B cell (primary cell): ENCODE results near the gene CYGB. TPM values are rescaled to one million over a fixed set of nuclear protein-coding genes. Genes with fewer than 3 reads are reported as not detected.

Source experiments
- ATAC-seq: fragments of 200-7000 bp; cut with Tn5 transposase; one replicate; pipeline ENCODE4 v1.10.0; 2021; ENCODE audit warnings: low read depth, mild to moderate bottlenecking, moderate number of reproducible peaks, moderate library complexity
- CTCF ChIA-PET: fragments of 350-600 bp; sonication (Branson Sonifier 250); formaldehyde crosslinking; loops from one replicate; lab custom pipeline; 2021; ENCODE audit warnings: antibody characterized with exemption, inconsistent platforms; lab: Charles Lee
- POLR2A ChIA-PET: fragments of 350-600 bp; sonication (Branson Sonifier 250); formaldehyde crosslinking; loops from one replicate; lab custom pipeline; 2021; ENCODE audit warnings: antibody characterized with exemption; lab: Charles Lee
- DNase-seq: peaks from one replicate; pipeline ENCODE4 v3.0.0; 2013
- H2AFZ ChIP-seq: 2 replicates; pipeline ENCODE4 v1.6.1; 2012; ENCODE audit warnings: mild to moderate bottlenecking, low read depth, low read length; ENCODE audit not compliant: insufficient read depth, poor library complexity, severe bottlenecking
- H3K27ac ChIP-seq, 2 donors: 1 replicate in 1 of 2; 2 replicates in 1 of 2; pipeline ENCODE4 v1.5.1; 2012 to 2013; ENCODE audit warnings: low read length in 2 of 2, mild to moderate bottlenecking in 2 of 2, moderate library complexity in 1 of 2
- H3K27me3 ChIP-seq, 4 experiments: fragments of 200-600 bp in 1 of 4; sonication (generic) in 1 of 4; replicated peaks in 1 of 4; 1 replicate in 2 of 4; 2 replicates in 2 of 4; pipeline versions ENCODE4 v1.6.1 to v1.7.0; 2013 to 2016; ENCODE audit warnings: low read length in 3 of 4, mild to moderate bottlenecking in 2 of 4, mixed read lengths in 1 of 4, moderate library complexity in 1 of 4; ENCODE audit not compliant: insufficient read depth in 4 of 4, control insufficient read depth in 3 of 4; ENCODE audit errors: control extremely low read depth in 1 of 4
- H3K36me3 ChIP-seq, 2 experiments: replicated peaks in 1 of 2; 1 replicate in 1 of 2; 2 replicates in 1 of 2; pipeline versions ENCODE4 v1.6.1 to v1.7.1; 2013; ENCODE audit warnings: low read length in 1 of 2; ENCODE audit not compliant: insufficient read depth in 2 of 2, control insufficient read depth in 1 of 2; ENCODE audit errors: control extremely low read depth in 1 of 2, extremely low read depth in 1 of 2
- H3K4me1 ChIP-seq, 2 donors: fragments of 200-600 bp in 1 of 2; sonication (generic) in 1 of 2; 1 replicate in 1 of 2; 2 replicates in 1 of 2; pipeline versions ENCODE4 v1.5.1 to v1.6.1; 2013 to 2017; ENCODE audit warnings: low read length in 2 of 2; ENCODE audit not compliant: control insufficient read depth in 2 of 2, insufficient read depth in 2 of 2
- H3K4me2 ChIP-seq: replicated peaks from 2 replicates; pipeline ENCODE3; 2012; ENCODE audit warnings: mild to moderate bottlenecking, low read depth, low read length; ENCODE audit not compliant: poor library complexity, severe bottlenecking
- H3K4me3 ChIP-seq, 5 experiments: fragments of 200-600 bp in 1 of 5; sonication (generic) in 1 of 5; 1 replicate in 3 of 5; 2 replicates in 2 of 5; pipeline versions ENCODE4 v1.5.1 to v1.7.0; 2011 to 2016; ENCODE audit warnings: low read length in 4 of 5, mild to moderate bottlenecking in 4 of 5, low read depth in 2 of 5, control low read depth in 1 of 5, moderate library complexity in 1 of 5; ENCODE audit not compliant: insufficient read depth in 1 of 5; ENCODE audit errors: control extremely low read depth in 1 of 5, extremely low read depth in 1 of 5
- H3K79me2 ChIP-seq: fragments of 200-600 bp; sonication (generic); one replicate; pipeline ENCODE4 v1.6.0; 2016; ENCODE audit warnings: low read length; ENCODE audit not compliant: control insufficient read depth, insufficient read depth
- H3K9ac ChIP-seq: fragments of 200-600 bp; sonication (generic); 2 replicates; pipeline ENCODE4 v1.6.1; 2017; ENCODE audit warnings: mild to moderate bottlenecking, low read length, moderate library complexity
- H3K9me3 ChIP-seq, 3 donors: one replicate each; pipeline versions ENCODE4 v1.6.1 to v1.7.1; 2013; ENCODE audit warnings: low read length in 2 of 3; ENCODE audit not compliant: control insufficient read depth in 2 of 3, insufficient read depth in 1 of 3; ENCODE audit errors: control extremely low read depth in 1 of 3
- H4K20me1 ChIP-seq: 2 replicates; pipeline ENCODE4 v1.6.0; 2012; ENCODE audit warnings: mild to moderate bottlenecking, low read length; ENCODE audit not compliant: insufficient read depth, control insufficient read depth, poor library complexity, severe bottlenecking
- H3K27ac Mint-ChIP-seq: one replicate; pipeline ENCODE4 v1.8.0; 2021; ENCODE audit warnings: mixed read lengths
- H3K27me3 Mint-ChIP-seq: one replicate; pipeline ENCODE4 v1.8.0; 2021; ENCODE audit warnings: mixed read lengths
- H3K4me1 Mint-ChIP-seq: one replicate; pipeline ENCODE4 v1.8.0; 2021; ENCODE audit warnings: mixed read lengths
- H3K4me3 Mint-ChIP-seq: one replicate; pipeline ENCODE4 v1.8.0; 2021; ENCODE audit warnings: mixed read lengths
- H3K9me3 Mint-ChIP-seq: one replicate; pipeline ENCODE4 v1.8.0; 2022; ENCODE audit warnings: mixed read lengths; ENCODE audit not compliant: insufficient read depth
- EZH2 ChIP-seq: IDR thresholded peaks from 2 replicates; pipeline ENCODE4 v1.6.1; 2012; ENCODE audit warnings: borderline replicate concordance, low read depth, mild to moderate bottlenecking, moderate library complexity, low read length; ENCODE audit not compliant: insufficient read depth, poor library complexity, severe bottlenecking
- WGBS: methylation state at CpG from one replicate; pipeline ENCODE4 v1.1.5; 2013; ENCODE audit warnings: missing lambda C conversion rate; ENCODE audit not compliant: insufficient coverage; 5-methylcytosine and 5-hydroxymethylcytosine counted together
- intact Hi-C: fragments of 100-400 bp; cut with micrococcal nuclease; formaldehyde crosslinking; loops from one replicate; pipeline ENCODE4 v1.10.0; 2022
- polyA plus RNA-seq: library from polyadenylated mRNA; depleted of rRNA; stranded (reverse); fragments of >200 nt; gene quantifications from 2 replicates; pipeline ENCODE4 v1.2.3, GENCODE V29; 2012
- total RNA-seq, 2 donors: library from RNA; stranded (reverse); fragments of 120-200 nt in 1 of 2; gene quantifications; 1 replicate in 1 of 2; 2 replicates in 1 of 2; pipeline versions ENCODE4 v1.2.3 to v1.2.4, GENCODE V29; 2013 to 2022
- TF ChIP-seq, protein P1 (sequence below): fragments of 200-600 bp; IDR thresholded peaks from one replicate; pipeline ENCODE4 v1.8.0; 2022; ENCODE audit warnings: antibody characterized with exemption, mild to moderate bottlenecking

The CYGB gene
- total and polyA plus RNA-seq, 2 donors (not counting 1 experiment from before 2014, with no cell fraction given), result 0.42 to 2.7 TPM

DNA sequence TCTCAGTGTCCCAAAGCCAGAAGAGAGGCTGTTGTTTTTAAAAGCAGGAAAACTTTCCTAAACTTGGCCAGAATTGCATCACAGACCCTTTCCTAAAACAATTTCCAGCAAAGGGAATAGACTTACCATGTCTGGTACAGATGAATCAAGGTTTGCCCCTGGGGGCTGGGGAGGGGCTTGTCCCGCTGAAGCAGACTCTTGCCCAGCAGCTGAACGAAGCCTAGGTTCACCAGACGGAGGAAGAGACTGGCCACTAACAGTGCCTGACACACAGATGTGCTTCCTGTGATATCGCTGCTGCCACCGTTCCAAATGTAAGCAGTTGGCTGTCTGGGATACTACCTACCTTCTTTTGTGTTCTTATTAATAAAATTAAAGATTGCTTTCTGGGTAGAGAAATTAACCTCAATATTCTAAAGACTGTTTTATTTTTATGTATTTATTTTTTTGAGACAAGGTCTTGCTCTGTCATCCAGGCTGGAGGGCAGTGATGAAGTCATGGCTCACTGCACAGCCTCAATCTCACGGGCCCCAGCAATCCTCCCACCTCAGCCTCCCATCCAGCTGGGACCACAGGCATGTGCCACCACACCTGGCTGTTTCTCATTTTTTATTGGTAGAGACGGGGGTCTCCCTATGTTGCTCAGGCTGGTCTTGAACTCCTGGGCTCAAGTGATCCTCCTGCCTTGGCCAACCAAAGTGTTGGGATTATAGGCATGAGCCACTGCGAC lies 15.8 kb upstream of the CYGB start:
- no peaks in the 10 kb centered on the region for H3K36me3 ChIP-seq

DNA sequence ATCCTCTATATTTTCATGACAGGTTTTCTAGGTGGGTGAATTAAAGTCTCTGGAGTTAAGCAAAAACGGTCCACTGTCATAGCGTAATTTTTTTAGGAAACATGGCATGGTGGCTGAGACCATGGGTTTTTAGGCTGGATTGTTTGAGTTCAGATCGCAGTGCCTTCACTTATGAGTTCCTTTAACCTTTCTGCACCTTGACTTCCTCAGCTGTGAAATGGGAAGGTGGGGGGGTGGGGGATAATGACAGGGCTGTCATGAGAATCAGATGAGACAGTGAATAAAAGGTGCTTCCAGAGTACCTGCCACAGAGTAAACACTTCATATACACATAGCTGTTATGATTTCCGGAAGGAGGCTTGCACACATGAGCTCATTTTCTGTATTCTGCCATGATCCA lies 14.2 kb upstream of the CYGB start:
- Histone ChIP-seq H3K4me1 (peaks cover 7 to 11% of the 10 kb centered on the region in 2 donors), H3K9me3 (no peaks in the 10 kb centered on the region), H4K20me1 (no peaks in the 10 kb centered on the region), H3K27me3 (no peaks in the 10 kb centered on the region), H3K4me3 (no peak overlapping the region), H2AFZ (no peak overlapping the region), H3K4me2 (no peak overlapping the region), H3K27ac (no peak overlapping the region), H3K79me2 (peaks cover 8% of the 10 kb centered on the region), H3K36me3 (no peaks in the 10 kb centered on the region), H3K9ac (no peak overlapping the region)
- no peak for ATAC-seq
- no peak for DNase-seq
- TF ChIP-seq EZH2, result no peak
- TF ChIP-seq, protein P1, sequence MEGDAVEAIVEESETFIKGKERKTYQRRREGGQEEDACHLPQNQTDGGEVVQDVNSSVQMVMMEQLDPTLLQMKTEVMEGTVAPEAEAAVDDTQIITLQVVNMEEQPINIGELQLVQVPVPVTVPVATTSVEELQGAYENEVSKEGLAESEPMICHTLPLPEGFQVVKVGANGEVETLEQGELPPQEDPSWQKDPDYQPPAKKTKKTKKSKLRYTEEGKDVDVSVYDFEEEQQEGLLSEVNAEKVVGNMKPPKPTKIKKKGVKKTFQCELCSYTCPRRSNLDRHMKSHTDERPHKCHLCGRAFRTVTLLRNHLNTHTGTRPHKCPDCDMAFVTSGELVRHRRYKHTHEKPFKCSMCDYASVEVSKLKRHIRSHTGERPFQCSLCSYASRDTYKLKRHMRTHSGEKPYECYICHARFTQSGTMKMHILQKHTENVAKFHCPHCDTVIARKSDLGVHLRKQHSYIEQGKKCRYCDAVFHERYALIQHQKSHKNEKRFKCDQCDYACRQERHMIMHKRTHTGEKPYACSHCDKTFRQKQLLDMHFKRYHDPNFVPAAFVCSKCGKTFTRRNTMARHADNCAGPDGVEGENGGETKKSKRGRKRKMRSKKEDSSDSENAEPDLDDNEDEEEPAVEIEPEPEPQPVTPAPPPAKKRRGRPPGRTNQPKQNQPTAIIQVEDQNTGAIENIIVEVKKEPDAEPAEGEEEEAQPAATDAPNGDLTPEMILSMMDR, result no peak
- Mint-ChIP-seq H3K27ac (no peak overlapping the region), H3K4me3 (no peak overlapping the region), H3K9me3 (no peaks in the 10 kb centered on the region), H3K27me3 (no peaks in the 10 kb centered on the region), H3K4me1 (peaks cover 25% of the 10 kb centered on the region)
- intact Hi-C loops, result no loop called here
- ChIA-PET CTCF (interaction anchor here (0.5 to 1.8 kb wide), 10 partner anchors 14 to 250 kb away, joined by 3 to 13 read pairs (median 4); no protein-coding TSS in a partner anchor), POLR2A (interaction anchor here (0.6 kb wide), 1 partner anchor 1228 kb away, joined by 3 read pairs; no protein-coding TSS in a partner anchor)
- 89% methylated on average over 3 of the region's 4 CpGs for WGBS

More for the DNA sequence above, 15.8 kb upstream of the CYGB start:
- Histone ChIP-seq H3K27me3 (no peaks in the 10 kb centered on the region), H3K4me2 (no peak overlapping the region), H3K9ac (no peak overlapping the region), H3K4me1 (peaks cover 7 to 15% of the 10 kb centered on the region in 2 donors), H3K27ac (no peak overlapping the region), H4K20me1 (no peaks in the 10 kb centered on the region), H3K9me3 (no peaks in the 10 kb centered on the region), H3K79me2 (peaks cover 22% of the 10 kb centered on the region), H2AFZ (no peak overlapping the region), H3K4me3 (no peak overlapping the region)
- no peak for ATAC-seq
- ChIA-PET POLR2A (interaction anchor here (0.6 kb wide), 1 partner anchor 698 kb away, joined by 11 read pairs; the partner anchor contains the start of gene WBP2), CTCF (interaction anchor here (1.5 to 2.0 kb wide), 2 partner anchors 28 to 30 kb away, joined by 3 to 10 read pairs; no protein-coding TSS in a partner anchor)
- H3K27ac Mint-ChIP-seq, result no peak overlapping the region
- DNase-seq, result no peak
- no peaks in the 10 kb centered on the region for H3K27me3 Mint-ChIP-seq
- TF ChIP-seq, protein P1, result no peak
- no peak for TF ChIP-seq EZH2
- no peaks in the 10 kb centered on the region for H3K9me3 Mint-ChIP-seq
- peaks cover 41% of the 10 kb centered on the region for H3K4me1 Mint-ChIP-seq
- intact Hi-C loops, result no loop called here
- H3K4me3 Mint-ChIP-seq, result no peak overlapping the region
- 69% methylated on average over 3 of the region's 8 CpGs for WGBS
